Stimulated activated CD4-positive, alpha-beta T cell treated with anti-CD3 and anti-CD28 coated beads, Interleukin-1b, Interleukin-23, amount 100 ng/mL, for 24 hours (primary cell): ENCODE results near the gene CHST13.

Experiments used
- DNase-seq, 4 experiments: peaks; one replicate each; pipeline ENCODE4 v3.0.0-alpha.2; 2020; ENCODE audit warnings: low read depth in 4 of 4, low spot score in 1 of 4

The CHST13 gene

GRCh38 chr3:126540342-126540849, 16.4 kb downstream of the CHST13 start:
- no peak for DNase-seq

DNA sequence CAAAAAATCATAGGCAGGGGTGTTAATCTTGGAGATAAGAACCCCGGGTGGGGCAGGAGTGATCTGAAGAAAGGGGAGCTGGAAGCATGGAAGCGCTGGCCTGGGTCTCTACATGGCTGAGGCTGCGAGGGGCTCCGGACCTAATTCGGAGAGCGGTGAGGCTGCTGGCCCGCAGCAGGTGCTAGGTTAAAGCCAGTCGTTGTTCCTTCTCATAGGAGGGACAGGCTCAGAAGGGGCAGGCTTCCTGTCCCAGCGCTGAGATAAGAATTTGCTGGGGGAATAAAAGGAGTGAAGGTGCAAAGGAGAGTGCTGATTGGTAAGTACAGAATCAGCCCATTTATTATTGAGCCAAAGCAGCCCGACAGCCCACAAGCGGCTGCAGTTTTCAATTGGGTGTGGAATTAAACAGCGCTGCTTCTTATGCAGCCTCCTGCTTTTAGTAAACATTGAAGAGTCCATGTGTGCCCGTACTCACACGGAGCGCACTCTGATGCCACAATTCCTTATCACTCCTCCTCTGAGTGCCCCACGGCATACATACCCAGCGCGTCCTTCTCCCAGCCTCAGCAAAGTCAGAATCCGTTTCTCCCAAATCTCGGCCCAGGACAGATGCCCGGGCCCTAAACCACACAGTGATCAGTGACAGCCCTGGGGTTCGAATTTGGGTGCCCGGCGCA, 17.1 kb downstream of the CHST13 start:
- DNase-seq: no peak

GRCh38 chr3:126541628-126542339, 17.8 kb downstream of the CHST13 start:
- no peak for DNase-seq

GRCh38 chr3:126542340-126543241, 18.6 kb downstream of the CHST13 start:
- DNase-seq: no peak

GRCh38 chr3:126543457-126544061, 19.6 kb downstream of the CHST13 start:
- no peak for DNase-seq

- no peak for DNase-seq
Measured at GRCh38 chr3:126544596-126545281, 20.8 kb downstream of the CHST13 start.

GRCh38 chr3:126545544-126545943, 21.6 kb downstream of the CHST13 start:
- DNase-seq: no peak

GRCh38 chr3:126546013-126546412, 22.1 kb downstream of the CHST13 start:
- no peak for DNase-seq

- no peak for DNase-seq
Measured at GRCh38 chr3:126546549-126547239, 22.7 kb downstream of the CHST13 start.

DNA sequence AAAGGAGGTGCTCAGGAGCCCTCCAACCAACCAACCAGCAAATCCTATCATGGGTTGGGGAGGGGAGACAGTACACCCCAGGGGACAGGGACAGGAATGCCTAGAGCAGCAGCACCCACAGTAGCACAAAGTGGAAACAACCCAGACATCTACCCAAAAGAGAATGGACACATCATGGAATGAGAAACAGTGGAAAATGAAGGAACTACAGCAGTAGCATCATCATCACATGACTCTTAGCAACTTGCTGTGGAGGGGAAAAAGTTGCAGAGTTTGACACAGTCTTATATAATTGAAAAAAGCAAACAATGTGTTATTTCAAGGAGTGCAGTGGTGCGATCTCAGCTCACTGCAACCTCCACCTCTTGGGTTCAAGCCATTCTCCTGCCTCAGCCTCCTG, 23.8 kb downstream of the CHST13 start:
- no peak for DNase-seq

DNA sequence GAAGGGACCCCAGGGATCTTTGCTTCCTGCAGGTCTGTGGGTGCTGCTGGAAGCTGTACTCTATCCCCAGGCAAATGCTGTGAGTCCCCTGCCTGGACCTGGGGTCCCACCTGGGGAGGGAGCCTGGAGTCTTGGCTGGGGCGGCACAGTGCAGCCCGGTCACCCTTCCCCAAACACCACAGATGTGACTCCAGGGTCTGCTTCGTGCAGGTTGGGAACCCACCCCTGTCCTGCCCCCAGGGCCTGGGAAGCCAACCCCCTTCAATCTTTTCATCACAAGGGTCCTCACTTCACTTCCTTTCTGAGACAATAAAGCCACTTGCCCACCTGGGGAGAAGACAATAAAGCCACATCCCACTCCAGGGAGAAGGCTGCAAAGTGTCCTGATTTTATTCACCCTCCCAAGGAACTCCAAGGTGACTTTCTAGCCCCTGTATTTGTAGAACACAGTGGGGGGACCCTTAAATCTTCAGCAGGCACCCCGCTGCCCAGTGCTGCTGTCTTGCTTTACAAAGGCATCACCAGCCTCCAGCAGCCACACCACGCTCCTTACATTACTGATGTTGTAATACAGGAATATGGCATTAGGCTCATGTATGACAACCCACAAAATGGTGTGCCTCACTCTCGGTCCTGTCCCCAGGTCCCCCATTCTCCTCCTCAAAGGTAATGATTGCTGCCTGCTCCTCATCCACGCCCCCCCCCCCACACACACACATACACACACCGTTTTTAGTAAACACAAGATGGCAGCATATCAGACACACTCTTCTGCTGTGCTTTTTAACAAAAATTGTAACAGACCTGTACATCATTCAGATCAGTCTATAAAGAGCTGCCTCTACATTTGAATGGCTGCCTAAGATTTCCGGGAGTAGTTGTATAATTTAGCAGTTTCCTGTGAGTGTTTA, 24.9 kb downstream of the CHST13 start:
- no peak for DNase-seq

DNA sequence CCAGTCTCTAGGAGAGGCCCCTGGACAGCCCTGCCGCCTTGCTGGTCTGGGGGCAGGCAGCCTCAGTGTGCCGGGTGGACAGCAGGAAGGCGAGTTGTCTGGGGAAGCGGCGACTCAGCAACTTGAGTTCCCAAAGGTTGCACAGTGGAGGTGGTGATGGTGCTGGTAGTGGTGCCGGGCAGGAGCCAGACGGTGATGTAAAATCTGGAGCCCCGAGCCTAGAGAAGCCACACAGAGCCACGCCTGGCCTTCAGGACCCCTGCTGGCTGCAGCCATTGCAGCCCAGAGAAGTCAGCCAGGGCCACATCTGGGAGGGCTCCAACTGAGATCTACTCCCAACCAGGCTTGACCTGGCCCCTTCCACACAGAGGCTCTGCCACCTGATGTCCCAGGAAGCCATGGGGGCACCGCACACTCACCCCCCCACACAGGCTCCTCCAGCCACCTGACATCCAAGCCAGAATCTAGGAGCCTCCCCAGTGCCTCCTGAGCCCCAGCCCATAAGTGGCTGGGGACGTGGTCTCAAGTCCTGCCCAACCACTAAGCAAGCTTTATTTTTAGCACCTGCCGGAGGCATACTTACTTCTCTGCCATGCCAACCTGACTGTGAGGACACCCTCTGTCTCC, 26.0 kb downstream of the CHST13 start:
- DNase-seq: no peak

DNA sequence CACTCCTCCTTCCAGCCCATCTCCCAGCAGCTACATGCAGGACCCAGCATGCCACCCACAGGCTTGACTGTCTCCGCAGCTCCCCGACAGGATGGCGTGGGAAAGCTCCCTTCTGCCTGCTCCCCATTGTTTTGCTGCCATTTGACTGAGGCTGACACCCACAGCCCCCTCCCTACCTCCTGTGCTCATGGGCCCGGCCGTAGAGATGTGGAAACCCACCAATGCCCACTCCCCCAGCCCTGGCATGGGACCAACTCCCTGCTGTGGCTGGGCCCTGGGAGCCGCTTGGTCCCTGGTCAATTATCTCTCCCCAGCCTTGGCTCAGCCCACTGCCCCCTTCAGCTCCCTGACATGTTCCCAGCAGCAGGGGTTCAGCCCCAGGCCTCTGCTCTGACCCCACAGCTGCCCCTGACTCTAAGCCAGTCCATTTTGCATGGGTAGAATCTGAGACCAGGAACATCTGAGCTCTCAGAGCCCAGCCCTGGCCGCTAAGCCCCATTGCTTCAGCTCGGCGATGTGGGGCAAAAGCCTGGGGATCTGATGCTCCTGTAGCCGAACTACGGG, 26.6 kb downstream of the CHST13 start:
- no peak for DNase-seq

DNA sequence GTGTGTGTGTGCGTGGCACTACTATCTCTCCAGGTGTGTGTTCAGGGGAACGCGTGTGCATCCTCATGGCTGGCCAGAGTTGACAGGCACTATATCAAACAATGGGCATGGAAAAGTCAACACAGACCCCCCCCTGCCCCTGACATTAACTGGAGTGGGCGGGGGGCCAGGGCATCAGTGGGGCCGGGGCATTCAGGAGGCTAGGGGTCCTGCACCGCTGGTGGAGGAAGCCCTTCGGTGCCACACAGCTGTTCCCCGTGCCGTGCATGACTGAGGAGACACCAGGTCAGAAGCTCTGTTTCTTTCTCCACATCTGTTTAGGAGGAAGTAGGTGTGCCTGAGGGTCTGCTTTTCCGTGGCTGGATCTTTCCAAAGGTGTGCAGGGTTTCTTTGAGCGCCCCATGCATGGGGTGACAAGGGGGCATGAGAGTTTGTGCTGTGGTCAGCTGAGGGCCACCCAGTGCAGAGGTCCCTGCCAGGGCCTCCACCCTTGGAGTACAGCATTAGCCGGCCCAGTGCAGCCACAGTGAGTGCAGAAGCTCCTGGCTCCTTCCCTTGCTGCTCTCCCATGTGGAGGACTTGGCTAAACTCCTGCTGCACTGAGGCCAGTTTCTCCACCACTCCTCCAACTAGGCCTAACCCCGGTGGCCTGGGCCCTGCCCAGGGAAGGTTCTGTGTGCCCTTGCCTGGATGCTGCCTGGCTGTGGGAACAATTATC, 27.3 kb downstream of the CHST13 start:
- DNase-seq: no peak

DNA sequence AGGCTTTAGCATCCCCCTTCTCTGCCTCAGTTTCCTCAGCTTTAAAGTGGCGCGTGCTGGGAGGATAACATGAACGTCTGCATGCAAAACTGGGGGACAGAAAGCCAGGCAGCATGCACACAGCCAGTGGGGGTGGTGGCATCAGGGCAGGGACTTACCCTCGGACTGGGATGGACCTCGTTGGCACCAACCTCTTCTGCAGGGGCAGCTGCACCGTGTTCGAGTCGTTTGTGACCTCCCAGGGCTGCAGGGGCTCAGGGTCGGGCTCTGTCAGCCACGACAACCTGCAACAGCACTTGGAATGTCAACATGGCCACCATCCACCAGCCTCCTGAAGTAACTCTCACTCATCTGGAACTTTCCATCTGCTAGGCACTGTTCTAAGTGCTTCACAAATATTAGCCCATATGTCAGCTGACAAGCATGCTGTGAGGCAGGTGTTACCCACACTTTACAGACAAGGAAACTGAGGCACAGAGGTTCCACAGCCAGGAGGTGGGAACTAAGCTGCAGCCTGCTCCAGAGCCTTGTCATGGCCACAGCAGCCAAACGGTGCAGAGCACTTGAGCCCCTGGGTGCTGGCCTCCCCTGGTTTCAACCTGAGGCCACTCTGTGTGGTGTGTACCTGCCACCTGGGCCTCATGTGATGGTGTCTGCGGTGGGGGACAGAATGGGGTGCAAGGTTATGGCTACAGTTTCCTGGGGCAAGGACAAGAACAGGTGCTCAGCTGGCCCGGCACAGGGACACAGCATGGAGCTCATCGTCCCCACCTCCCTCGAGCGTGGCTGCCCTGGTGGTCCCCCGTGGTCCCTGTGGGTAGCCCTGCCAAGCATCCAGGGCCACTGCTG, 28.1 kb downstream of the CHST13 start:
- no peak for DNase-seq

DNA sequence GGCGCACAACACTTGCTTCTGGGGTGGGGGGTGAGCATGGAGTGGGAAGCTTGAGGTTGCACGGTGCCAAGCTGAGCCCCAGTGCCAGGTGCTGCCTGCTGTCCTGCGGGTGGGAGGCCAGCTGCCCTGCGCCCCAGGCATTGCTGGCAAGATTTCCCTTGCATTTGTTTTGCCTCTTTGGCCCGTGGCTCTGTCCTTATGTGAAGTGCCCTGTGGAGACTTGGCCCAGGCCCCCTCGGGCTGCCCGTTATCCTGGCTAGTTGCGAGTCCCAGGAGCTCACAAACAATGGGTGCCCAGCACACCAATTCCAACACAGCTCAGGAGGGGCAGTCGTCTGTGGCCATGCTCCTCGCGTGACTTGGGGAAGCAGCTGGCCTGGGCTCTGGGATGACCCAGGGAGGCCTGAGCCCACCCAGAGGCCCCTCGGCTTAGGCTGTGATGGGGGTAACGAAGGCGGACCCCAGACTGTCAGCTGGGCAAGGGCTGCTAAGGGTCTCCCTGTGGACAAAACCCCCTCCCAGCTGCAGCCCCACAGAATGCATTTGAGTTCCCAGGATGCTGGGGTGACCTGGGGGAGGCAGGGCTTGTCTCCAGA, 28.8 kb downstream of the CHST13 start:
- no peak for DNase-seq
